ENCODE data around the gene FAF1. TPM values are rescaled to one million over a fixed set of nuclear protein-coding genes. Genes with fewer than 3 reads are reported as not detected.
"Not testable (repeated sequence)": the region's sequence is repeated elsewhere in the genome, so short reads cannot be mapped to it uniquely, and the experiment has no call there.

The FAF1 gene
- total and polyA plus RNA-seq, 4 donors = 8.6 to 45.0 (median 18.2) TPM

DNA sequence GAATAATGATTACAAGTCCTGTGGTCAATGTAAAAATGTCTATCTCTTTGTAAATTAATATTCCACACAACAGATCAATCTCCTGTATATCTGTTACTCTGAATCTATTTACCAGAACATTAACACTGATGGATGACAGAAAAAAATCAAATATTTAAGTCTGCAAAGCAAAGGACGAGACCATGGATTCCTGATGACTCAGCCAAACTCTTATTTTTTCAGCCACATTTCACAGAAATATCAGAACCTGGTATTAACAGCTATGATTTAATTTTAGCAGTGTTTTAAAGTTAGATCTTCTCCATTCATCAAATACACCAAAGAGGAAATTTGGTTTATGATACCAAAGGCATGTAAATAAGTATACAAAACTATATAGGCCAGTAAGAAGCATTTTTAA is 46.1 kb downstream of the FAF1 start:
- Histone ChIP-seq H3K9ac (ENCODE audit: low read depth in 1 of 2, low read length in 2 of 2) (no peak overlapping the region), H3K4me1 (ENCODE audit: control insufficient read depth in 4 of 4, insufficient read depth in 4 of 4, low read length in 3 of 4) (no peaks in the 10 kb centered on the region), H3K9me3 (ENCODE audit: control insufficient read depth in 4 of 4, low read length in 3 of 4) (no peaks in the 10 kb centered on the region), H3K27me3 (ENCODE audit: control insufficient read depth in 4 of 4, insufficient read depth in 4 of 4, low read length in 3 of 4) (no peaks in the 10 kb centered on the region), H3K36me3 (ENCODE audit: control insufficient read depth in 4 of 4, insufficient read depth in 3 of 4, low read depth in 1 of 4, low read length in 3 of 4) (no peaks in the 10 kb centered on the region), H3K4me3 (ENCODE audit: low read depth in 1 of 3, low read length in 3 of 3) (no peak overlapping the region), H3K27ac (ENCODE audit: low read depth in 1 of 2, low read length in 2 of 2) (no peak overlapping the region)
- DNase-seq (ENCODE audit: low spot score) = no peak
- 94% methylated on average over 1 of the region's 1 CpG for WGBS
- TF ChIP-seq, protein P1, sequence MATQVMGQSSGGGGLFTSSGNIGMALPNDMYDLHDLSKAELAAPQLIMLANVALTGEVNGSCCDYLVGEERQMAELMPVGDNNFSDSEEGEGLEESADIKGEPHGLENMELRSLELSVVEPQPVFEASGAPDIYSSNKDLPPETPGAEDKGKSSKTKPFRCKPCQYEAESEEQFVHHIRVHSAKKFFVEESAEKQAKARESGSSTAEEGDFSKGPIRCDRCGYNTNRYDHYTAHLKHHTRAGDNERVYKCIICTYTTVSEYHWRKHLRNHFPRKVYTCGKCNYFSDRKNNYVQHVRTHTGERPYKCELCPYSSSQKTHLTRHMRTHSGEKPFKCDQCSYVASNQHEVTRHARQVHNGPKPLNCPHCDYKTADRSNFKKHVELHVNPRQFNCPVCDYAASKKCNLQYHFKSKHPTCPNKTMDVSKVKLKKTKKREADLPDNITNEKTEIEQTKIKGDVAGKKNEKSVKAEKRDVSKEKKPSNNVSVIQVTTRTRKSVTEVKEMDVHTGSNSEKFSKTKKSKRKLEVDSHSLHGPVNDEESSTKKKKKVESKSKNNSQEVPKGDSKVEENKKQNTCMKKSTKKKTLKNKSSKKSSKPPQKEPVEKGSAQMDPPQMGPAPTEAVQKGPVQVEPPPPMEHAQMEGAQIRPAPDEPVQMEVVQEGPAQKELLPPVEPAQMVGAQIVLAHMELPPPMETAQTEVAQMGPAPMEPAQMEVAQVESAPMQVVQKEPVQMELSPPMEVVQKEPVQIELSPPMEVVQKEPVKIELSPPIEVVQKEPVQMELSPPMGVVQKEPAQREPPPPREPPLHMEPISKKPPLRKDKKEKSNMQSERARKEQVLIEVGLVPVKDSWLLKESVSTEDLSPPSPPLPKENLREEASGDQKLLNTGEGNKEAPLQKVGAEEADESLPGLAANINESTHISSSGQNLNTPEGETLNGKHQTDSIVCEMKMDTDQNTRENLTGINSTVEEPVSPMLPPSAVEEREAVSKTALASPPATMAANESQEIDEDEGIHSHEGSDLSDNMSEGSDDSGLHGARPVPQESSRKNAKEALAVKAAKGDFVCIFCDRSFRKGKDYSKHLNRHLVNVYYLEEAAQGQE (IDR thresholded peaks at IDR 0.05) = no peak
- TF ChIP-seq JUND (IDR thresholded peaks at IDR 0.05) (no peak), FOXA1 (IDR thresholded peaks at IDR 0.05) (no peak), HNF4A (conservative IDR thresholded peaks at IDR 0.05) (no peak), HNF4G (IDR thresholded peaks at IDR 0.05) (no peak), SP1 (IDR thresholded peaks at IDR 0.05) (no peak), FOXA2 (IDR thresholded peaks at IDR 0.05) (no peak), RAD21 (IDR thresholded peaks at IDR 0.05) (no peak), GABPA (IDR thresholded peaks at IDR 0.05 in 1 of 2, conservative IDR thresholded peaks at IDR 0.05 in 1 of 2) (no peak), YY1 (IDR thresholded peaks at IDR 0.05) (no peak), RXRA (IDR thresholded peaks at IDR 0.05) (no peak), NR2F2 (IDR thresholded peaks at IDR 0.05) (no peak), TAF1 (conservative IDR thresholded peaks at IDR 0.05) (no peak), EGR1 (IDR thresholded peaks at IDR 0.05; ENCODE audit: low read depth in 2 of 2) (no peak)
- TF ChIP-seq, protein P2, sequence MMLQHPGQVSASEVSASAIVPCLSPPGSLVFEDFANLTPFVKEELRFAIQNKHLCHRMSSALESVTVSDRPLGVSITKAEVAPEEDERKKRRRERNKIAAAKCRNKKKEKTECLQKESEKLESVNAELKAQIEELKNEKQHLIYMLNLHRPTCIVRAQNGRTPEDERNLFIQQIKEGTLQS (IDR thresholded peaks at IDR 0.05) = no peak
- TF ChIP-seq, protein P3, sequence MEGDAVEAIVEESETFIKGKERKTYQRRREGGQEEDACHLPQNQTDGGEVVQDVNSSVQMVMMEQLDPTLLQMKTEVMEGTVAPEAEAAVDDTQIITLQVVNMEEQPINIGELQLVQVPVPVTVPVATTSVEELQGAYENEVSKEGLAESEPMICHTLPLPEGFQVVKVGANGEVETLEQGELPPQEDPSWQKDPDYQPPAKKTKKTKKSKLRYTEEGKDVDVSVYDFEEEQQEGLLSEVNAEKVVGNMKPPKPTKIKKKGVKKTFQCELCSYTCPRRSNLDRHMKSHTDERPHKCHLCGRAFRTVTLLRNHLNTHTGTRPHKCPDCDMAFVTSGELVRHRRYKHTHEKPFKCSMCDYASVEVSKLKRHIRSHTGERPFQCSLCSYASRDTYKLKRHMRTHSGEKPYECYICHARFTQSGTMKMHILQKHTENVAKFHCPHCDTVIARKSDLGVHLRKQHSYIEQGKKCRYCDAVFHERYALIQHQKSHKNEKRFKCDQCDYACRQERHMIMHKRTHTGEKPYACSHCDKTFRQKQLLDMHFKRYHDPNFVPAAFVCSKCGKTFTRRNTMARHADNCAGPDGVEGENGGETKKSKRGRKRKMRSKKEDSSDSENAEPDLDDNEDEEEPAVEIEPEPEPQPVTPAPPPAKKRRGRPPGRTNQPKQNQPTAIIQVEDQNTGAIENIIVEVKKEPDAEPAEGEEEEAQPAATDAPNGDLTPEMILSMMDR (IDR thresholded peaks at IDR 0.05; ENCODE audit: low read depth, low read length, missing input control) = no peak
- TF ChIP-seq, protein P4, sequence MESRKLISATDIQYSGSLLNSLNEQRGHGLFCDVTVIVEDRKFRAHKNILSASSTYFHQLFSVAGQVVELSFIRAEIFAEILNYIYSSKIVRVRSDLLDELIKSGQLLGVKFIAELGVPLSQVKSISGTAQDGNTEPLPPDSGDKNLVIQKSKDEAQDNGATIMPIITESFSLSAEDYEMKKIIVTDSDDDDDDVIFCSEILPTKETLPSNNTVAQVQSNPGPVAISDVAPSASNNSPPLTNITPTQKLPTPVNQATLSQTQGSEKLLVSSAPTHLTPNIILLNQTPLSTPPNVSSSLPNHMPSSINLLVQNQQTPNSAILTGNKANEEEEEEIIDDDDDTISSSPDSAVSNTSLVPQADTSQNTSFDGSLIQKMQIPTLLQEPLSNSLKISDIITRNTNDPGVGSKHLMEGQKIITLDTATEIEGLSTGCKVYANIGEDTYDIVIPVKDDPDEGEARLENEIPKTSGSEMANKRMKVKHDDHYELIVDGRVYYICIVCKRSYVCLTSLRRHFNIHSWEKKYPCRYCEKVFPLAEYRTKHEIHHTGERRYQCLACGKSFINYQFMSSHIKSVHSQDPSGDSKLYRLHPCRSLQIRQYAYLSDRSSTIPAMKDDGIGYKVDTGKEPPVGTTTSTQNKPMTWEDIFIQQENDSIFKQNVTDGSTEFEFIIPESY (IDR thresholded peaks at IDR 0.05) = no peak
- TF ChIP-seq, protein P5, sequence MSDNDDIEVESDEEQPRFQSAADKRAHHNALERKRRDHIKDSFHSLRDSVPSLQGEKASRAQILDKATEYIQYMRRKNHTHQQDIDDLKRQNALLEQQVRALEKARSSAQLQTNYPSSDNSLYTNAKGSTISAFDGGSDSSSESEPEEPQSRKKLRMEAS (IDR thresholded peaks at IDR 0.05) = no peak

DNA sequence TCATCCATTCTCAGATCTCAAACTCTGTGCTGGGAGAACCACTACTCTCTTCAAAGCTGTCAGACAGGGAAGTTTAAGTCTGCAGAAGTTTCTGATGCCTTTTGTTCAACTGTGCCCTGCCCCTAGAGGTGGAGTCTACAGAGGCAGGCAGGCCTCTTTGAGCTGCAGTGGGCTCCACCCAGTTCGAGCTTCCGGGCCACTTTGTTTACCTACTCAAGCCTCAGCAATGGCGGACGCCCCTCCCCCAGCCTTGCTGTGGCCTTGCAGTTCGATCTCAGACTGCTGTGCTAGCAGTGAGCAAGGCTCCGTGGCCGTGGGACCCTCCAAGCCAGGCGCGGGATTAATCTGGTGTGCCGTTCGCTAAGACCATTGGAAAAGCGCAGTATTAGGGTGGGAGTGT is 49.7 kb downstream of the FAF1 start:
- not testable (repeated sequence) for H3K9me3 ChIP-seq (ENCODE audit: control insufficient read depth in 4 of 4, low read length in 3 of 4); H3K27me3 ChIP-seq (ENCODE audit: control insufficient read depth in 4 of 4, insufficient read depth in 4 of 4, low read length in 3 of 4); H3K4me1 ChIP-seq (ENCODE audit: control insufficient read depth in 4 of 4, insufficient read depth in 4 of 4, low read length in 3 of 4); H3K4me3 ChIP-seq (ENCODE audit: low read depth in 1 of 3, low read length in 3 of 3); H3K9ac ChIP-seq (ENCODE audit: low read depth in 1 of 2, low read length in 2 of 2); H3K27ac ChIP-seq (ENCODE audit: low read depth in 1 of 2, low read length in 2 of 2); DNase-seq (ENCODE audit: low spot score); H3K36me3 ChIP-seq (ENCODE audit: control insufficient read depth in 4 of 4, insufficient read depth in 3 of 4, low read depth in 1 of 4, low read length in 3 of 4)
- 96% methylated on average over 12 of the region's 12 CpGs for WGBS

DNA sequence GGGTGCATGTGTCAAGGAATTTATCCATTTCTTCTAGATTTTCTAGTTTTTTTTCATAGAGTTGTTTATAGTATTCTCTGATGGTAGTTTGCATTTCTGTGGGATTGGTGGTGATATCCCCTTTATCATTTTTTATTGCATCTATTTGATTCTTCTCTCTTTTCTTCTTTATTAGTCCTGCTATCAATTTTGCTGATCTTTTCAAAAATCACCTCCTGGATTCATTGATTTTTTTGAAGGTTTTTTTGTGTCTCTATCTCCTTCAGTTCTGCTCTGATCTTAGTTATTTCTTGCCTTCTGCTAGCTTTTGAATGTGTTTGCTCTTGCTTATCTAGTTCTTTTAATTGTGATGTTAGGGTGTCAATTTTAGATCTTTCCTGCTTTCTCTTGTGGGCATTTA is 52.5 kb downstream of the FAF1 start:
- H3K9me3 ChIP-seq (ENCODE audit: control insufficient read depth in 4 of 4, low read length in 3 of 4); H3K9ac ChIP-seq (ENCODE audit: low read depth in 1 of 2, low read length in 2 of 2); H3K36me3 ChIP-seq (ENCODE audit: control insufficient read depth in 4 of 4, insufficient read depth in 3 of 4, low read depth in 1 of 4, low read length in 3 of 4); H3K4me3 ChIP-seq (ENCODE audit: low read depth in 1 of 3, low read length in 3 of 3); H3K27ac ChIP-seq (ENCODE audit: low read depth in 1 of 2, low read length in 2 of 2); DNase-seq (ENCODE audit: low spot score); H3K27me3 ChIP-seq (ENCODE audit: control insufficient read depth in 4 of 4, insufficient read depth in 4 of 4, low read length in 3 of 4); H3K4me1 ChIP-seq (ENCODE audit: control insufficient read depth in 4 of 4, insufficient read depth in 4 of 4, low read length in 3 of 4): not testable (repeated sequence)

DNA sequence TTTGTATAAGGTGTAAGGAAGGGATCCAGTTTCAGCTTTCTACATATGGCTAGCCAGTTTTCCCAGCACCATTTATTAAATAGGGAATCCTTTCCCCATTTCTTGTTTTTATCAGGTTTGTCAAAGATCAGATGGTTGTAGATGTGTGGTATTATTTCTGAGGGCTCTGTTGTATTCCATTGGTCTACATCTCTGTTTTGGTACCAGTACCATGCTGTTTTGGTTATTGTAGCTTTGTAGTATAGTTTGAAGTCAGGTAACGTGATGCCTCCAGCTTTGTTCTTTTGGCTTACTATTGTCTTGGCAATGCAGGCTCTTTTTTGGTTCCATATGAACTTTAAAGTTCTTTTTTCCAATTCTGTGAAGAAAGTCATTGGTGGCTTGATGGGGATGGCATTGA is 54.0 kb downstream of the FAF1 start:
- WGBS = 97% methylated on average over 1 of the region's 1 CpG
- H3K27me3 ChIP-seq (ENCODE audit: control insufficient read depth in 4 of 4, insufficient read depth in 4 of 4, low read length in 3 of 4); DNase-seq (ENCODE audit: low spot score); H3K9me3 ChIP-seq (ENCODE audit: control insufficient read depth in 4 of 4, low read length in 3 of 4); H3K9ac ChIP-seq (ENCODE audit: low read depth in 1 of 2, low read length in 2 of 2); H3K27ac ChIP-seq (ENCODE audit: low read depth in 1 of 2, low read length in 2 of 2); H3K4me1 ChIP-seq (ENCODE audit: control insufficient read depth in 4 of 4, insufficient read depth in 4 of 4, low read length in 3 of 4); H3K4me3 ChIP-seq (ENCODE audit: low read depth in 1 of 3, low read length in 3 of 3); H3K36me3 ChIP-seq (ENCODE audit: control insufficient read depth in 4 of 4, insufficient read depth in 3 of 4, low read depth in 1 of 4, low read length in 3 of 4): not testable (repeated sequence)

Measured in liver (tissue), 9 donors.